Epidermal melanocyte (primary cell): ENCODE results near the gene RAB8B.

Experiments
- DNase-seq: peaks from one replicate; pipeline ENCODE4 v3.0.0; 2011; ENCODE audit warnings: low spot score; ENCODE audit not compliant: insufficient read length

The RAB8B gene

DNA sequence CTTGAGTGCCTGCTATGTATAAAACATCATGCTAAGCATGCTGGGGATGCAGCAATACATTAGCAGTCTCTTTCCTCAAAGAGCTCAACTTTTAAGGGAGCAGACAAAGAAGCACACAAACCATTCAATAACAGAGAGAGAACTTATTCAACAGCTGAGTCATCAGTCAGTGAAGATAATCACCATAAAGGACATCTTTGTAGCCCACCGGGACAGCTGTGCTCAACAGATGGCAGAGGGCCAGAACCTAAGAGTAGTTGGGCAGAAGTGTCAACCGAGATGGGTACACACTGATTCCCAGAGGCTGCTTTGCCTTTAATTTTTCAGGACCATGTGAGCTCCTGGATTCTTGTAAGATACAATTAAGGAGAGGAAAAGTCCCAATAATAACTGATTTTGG, 4.2 kb upstream of the RAB8B start:
- DNase-seq = no peak

DNA sequence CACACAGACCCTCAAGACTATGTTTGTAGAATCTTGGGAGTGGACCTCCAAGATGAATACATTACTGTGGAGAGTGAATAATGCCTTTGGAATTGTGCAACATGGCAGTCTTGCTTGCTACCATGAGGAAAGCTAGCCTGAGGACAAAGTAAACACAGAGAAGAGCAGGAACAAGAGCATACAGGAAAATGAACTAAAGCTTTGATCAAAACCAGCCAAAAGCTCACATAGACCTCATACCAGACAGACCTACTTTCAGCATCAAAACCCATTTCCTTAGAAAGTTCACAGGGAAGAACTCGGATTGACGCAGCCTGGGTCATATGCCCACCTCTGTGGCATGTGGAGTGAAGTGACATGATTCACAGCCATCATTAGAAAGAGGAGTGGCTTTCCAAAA, 3.3 kb upstream of the RAB8B start:
- no peak for DNase-seq

DNA sequence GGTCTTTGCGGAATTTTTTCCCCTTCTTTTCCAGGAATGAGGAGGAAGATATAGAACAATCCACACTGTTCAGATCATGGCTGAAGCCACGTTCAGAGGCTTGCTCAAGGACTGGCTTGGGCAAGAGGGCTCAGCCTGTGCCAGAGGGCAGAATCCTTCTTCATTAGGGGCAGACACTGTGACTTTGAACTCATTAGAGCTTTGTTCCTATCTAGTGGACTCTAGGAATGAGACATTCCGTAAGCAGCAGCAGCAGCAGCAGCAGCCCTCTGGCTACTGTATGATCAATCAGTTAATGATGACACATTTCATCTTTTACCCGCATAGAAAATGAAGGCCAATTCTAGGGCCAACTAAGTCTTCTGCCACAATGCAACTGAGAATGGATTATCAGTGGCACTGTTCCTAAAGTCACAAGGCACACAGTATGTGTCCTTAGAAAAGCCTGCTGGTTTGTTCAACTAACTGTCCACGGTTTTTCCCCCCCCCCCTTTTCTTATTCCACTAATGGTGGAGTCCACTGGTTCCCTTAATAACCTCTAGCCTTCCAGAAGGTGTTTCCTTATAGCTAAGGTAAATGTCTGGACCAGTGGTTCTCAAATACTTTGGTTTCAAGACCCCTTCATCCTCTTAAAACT, 1.7 kb upstream of the RAB8B start:
- no peak for DNase-seq

DNA sequence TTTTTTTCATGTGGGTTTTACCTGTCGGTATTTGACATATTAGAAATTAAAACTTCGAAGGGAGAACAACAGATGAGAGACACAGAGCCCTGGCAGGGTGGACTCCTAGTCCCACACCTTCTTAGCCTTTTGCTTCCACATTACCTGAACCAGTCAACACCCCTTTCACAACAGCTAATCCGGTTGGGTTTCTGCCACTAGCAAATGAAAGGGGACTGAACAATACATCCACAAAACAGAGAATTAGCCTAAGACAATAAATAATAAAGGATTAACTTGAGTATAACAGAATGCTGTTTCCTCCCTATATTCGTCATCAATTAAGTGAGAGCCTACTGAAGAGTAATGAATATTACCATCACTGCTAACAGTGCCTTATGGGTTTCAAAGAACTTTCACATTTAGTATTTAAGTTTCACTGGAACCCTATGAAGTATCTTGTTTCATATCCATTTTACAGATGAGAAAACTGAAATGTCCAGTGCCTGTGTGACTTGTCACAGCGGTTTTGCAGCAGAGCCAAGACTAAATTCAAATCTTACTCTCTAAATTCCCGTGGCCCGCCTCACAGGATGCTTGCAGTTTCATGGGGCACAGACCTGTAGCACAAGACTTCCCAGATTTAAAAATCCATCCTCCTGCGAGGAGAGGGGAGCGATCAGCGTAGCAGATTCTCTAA, 1.0 kb upstream of the RAB8B start:
- DNase-seq = no peak

DNA sequence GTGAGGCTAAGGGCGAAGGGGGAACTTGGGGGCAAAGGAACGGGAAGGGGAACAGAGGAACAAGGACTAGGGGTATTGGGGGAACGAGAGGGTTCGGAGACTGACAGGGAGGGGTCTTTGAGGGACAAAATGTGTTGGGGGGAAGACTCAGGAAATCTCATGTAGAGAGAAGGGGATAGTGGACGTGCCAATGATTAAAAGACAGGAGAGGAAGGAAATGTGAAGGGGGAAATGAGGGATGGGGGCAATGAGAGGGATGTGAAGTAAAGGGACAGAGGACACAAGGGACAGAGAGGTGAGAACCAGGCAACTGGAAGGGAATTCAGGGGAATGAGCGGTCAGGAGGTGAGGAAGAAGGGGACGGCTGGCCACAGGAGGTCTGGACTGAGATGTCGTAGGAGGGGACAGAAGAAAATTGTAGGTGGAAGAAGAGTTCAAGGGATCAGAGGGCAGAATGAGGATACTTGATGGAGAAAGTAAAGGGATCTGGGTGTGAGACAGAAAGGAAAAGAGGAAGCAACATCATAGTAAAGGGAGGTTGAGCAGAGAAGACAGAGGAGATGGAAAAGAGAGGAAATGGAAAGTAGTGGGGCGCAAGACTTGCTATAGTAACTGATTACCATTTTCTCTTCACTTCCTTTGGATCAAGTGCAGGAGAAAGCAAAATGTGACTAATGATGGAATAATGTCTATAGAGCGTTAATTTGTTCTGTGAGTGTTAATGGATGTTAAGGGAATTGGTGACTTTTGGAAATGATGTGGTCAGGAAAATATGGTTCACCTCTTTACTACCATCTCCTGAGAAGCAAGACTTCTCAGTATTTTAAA, 749 bp downstream of the RAB8B start:
- DNase-seq = no peak

DNA sequence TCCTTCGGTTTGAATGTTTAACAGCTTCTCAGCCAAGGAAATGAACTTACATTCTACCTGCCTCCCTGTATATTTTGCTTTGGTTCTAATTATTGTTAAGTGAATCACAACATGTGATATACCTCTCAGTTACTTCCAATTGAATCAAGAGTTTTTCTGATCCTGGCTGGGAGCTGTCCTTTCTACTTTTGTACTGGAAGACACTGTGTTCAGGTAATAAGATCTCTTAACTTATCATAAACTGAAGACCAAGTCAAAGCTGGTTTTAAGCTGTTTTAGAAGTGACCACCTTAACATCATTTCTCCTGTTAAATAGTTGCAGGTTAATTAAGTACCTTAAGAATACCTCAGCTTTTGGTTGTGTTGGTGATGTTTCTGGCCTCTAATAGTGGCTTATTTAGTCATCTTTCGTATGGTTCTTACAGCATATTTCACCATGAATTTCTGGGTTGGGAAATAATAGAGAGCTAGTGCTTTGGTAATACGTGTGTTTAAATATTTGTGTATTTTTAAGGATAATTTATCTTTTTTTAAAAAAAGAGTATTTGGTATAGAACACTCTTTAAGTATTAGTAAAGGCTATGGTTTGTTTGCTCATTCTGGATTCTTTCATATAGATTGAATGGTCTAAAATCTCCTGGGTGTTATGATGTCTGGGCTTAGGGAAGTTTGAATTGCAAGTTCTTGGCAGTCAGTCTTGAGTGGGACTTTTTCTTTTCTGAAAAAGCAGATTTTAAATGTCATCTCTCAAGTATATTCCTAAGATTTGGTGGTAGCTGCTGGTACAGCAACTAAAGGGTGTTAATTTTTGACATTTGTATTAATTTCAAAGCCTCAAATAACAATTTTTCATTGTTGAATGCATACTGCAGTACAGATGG, 1.6 kb downstream of the RAB8B start:
- no peak for DNase-seq

DNA sequence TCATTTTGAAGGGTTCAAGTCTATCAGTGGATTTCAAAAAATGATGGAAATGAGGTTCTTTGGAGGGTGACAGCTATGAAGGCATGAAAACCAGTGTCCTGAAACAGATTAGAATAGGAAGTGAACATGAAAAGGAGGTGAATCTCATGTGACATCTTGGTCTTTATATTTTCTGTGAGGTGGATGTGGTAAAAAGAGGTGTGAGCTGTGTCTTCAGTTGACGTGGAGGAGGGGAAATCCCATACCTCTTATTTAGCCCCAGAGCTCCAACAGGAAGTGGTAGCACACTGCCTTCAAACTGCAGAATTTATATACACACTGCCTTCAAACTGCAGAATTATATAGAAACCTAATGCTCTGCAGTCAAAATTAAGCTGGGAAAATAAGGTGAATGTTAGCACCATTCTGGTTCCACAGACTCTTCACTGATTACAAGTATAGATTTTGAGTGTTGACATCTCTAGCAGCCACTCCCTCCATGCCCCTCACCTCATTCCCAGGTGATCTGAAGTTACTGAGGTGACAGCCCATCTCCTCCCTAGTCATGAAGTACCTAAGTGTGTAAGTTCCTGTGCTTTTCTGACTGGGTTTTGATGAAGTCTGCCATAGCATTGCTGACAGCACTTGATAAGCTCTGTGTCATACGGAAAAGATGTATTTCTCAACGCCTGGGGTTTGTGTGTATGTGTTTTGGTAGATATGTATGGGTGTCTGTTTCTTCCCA, 2.7 kb downstream of the RAB8B start:
- DNase-seq = no peak

DNA sequence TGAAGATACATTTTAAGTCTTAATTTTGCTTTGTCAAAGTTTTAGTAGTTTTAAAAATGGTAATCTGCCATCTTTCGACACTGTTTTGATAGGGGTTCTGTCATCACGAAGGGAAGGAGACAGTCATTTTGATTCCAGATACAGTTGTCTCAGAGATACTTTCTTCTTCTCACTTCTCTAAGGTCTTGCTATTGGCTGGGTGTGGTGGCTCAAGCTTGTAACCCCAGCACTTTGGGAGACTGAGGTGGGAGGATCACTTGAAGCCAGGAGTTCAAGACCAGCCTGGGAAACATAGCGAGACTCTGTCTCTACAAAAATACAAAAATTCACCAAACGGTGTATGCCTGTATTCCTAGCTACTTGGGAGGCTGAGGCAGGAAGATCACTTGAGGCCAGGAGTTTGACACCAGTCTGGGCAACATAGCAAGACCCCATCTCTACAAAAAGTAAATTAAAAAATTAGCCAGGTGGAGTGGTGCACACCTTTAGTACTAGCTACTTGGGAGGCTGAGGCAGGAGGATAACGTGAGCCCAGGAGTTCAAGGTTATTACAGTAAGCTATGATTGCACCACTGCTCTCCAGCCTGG, 3.3 kb downstream of the RAB8B start:
- no peak for DNase-seq

DNA sequence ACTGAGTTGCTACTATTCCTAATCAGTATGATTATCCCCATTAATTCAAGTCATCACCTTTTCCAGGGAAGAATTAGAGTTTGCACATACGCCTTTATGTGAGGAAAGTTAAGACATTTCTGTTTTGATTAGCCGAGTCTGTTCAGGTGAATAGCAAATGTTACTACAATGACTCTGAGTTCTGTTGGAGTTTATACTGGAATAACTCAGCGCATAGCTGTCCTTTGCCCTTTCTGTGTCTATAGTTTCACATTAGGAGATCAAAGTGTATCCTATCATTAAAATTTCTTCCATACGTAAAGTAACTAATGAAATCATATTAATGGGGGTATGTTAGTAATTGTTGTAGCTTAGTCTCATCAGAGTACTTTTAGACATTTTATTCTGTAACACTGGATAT, 4.9 kb downstream of the RAB8B start:
- no peak for DNase-seq

DNA sequence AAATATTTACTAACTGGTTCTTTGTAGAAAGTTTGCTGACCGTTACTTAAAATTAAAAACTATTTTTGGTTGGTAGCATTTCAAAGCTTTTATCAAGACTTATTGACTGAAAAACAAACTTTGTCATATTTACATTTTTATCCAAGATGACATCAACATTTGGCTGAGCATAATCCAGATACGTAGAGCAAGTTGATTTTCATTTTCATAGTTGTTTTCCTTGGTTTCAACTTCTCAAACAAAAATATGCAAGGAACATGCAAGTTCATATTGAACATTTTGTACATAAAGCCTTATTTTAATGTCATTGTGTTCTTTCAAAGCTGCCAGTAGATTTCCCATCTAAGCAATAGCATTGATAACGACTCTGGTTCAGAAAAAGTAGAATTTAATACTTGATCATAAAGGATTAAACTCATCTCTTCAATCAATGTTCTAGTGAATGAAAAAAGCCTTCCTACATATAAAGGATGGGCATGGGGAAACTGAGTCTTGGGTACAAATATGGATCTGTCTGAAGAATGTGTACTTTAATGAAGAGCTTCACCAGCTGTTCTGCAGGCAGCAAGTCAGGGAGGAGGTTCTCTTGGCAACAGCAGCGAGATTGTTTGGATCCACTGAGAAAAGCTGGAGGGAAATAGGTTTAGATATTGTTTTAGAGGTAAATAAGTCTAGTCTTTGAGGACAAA, 5.6 kb downstream of the RAB8B start:
- no peak for DNase-seq

DNA sequence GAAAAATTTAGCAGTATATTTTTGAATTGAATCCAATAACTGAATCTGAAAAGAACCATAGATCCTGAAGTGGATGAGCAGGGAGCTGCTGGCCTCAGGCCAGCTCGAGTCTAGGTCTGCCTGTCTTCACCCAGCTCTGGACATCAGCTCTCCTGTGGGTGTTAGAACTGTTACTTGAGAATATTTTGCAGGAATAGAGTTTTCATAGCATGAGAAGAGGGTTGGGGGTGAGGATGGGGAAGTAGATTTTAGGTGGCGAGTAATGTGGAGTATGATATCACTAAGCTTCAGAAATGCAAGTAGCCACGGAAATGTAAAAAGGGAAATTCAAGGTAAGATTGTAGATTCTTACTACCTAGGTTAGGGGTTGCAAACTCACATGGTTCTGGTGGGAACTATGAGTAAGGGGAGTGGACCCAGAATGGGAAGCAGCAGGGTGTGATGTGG, 6.2 kb downstream of the RAB8B start:
- no peak for DNase-seq

DNA sequence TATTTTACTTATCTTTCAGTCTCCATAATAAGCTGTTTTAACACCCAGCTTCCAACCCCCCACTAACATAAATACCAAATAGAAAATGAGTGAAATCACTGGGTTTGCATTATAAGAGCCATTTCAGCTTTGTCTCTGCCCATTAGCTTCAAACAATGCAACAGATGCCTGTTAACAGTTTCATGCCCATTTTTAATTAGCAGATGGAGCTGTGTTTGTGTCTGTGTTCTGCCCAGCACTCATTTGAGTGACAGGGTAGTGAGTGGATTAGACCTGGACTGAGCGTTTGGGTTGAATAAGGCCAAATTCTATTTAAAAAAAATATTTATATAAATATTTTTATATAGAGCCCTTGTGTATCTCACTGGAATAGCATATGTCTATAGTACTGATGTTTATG, 7.4 kb downstream of the RAB8B start:
- DNase-seq = no peak

DNA sequence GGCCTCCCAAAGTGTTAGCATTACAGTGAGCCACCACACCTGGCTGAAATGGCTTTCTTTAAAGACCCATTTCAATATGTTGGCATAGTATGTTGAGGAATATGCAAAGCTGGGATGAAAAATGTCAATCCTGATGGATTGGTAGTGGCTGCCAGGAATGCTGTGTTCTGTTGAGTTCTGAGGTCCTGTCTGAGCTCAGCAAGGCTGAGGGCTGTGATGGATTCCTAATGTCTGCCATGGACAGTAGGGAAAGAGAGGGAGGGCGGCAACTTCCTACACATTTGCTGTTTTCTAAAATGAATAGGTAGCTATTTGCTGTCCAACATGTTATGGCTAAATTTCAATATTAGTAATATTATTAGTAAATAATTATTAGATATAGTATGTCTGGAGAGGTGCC, 8.2 kb downstream of the RAB8B start:
- no peak for DNase-seq

DNA sequence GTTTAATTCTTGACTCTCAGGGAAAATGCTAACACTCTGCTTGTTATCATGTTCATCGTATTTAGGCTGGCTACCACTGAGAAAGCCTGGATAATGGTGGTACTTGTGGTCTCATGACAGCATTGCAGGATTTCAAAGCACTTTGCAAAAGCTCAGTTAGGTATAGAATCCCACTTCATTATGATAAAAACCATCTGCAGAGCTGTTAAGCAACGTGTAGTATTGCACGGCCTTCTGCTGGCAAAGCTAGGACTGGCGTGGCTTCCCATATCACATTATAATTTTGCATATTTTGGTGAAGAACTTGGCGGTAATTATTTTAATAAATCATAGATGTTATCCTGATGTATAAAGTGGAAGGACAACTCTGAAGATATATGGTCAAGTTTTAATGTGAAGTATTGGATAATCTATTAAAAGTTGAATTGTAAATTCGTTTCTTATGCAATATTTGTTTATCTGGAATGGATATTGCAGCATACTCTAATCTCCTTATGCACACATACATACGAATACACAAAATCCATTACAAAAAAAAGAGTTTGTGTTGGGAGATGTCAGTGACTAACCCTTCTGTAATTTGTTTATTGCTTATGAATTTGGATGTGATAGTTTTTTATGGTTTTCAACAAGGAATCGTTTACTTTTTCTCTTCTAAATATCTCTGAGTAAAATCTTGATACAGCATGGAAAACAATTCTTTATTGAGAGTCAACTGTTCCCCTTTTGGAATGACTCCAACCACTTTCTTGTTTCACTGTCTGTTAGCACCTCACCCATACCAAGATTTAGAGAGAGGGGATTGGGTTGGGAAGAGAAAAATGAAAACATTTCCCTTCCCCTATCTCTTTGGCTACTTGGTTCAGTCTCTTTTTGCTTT, 9.2 kb downstream of the RAB8B start:
- DNase-seq = no peak

DNA sequence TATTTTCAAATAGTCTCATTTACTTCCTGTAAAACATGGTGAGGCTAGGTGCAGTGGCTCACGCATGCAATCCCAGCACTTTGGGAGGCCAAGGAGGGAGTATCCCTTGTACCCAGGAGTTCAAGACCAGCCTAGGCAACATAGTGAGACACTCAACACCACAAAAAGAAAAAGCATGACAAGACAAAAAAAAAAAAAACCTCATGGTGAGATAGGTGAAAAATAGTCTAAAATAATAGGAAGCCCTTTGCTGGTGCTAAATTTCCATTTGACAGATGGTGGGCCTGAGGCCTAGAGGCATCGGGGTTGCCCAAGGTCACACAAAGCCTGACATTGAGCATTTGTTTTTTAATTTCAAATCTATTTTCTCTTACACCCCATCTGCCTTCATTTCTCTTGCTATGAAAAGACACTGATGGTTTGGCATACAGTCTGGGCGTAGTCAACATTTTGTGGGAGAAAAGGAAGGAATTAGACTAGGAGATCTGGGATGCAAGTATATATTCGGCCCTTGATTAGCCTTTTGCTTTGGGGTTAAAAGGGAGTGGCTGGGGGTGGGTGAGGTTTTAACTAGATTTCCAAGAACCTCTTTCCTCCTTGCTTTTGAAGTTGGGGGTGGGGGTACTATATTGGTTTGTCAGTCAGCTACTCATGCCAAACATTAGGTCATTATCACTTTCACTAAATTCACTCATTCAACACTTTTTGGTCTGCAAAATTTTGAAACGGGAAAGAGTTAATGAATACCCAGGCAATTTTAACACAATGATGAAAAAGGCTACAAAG, 11.3 kb downstream of the RAB8B start:
- DNase-seq = no peak

DNA sequence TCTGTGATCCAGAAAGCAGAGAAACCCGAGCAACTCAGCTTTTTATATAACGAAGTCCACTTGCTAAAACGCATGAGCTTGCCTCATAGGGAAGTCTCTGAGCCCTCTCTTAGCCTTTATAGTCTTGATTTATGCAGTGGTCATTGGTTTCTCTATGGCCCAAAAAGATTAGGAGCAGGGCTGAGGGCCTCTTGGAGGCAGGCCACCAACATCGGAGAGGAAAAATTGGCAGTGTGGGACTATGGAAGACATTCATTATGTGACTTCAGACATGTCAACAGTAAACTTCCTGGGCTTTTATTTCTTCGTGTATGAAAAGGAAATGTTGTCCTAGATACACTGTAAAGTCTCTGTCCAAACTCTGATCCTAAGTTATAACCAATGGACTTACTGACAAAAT, 13.5 kb downstream of the RAB8B start:
- no peak for DNase-seq

DNA sequence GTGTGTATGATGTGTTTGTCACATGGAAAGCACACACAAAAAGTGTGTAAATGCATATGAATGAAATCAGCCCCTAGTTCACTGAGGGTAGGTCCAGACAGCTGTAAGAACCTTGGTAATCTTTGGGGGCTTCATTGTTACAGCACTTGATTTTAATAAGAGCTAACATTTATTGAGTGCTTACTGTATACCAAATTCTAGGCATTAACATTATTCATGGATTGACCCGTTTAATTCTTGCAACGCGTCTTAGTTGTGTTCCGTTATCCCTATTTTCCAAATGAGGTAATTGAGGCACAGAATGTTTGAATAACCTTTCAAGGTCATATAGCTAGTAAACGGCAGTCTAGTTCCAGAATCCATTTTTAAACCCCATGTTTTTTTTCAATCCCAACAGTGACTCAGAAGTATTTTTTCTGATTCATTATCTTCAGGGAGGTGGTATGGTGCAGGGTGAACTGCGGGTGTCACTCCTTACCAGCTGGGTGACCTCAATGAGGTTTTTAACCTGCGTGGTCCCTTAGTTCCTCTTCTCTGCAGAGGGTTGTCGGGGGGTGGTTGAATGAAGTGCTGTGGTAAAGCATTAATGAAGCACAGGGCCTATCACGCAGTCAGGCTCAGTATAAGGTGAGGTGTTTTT, 14.2 kb downstream of the RAB8B start:
- no peak for DNase-seq

DNA sequence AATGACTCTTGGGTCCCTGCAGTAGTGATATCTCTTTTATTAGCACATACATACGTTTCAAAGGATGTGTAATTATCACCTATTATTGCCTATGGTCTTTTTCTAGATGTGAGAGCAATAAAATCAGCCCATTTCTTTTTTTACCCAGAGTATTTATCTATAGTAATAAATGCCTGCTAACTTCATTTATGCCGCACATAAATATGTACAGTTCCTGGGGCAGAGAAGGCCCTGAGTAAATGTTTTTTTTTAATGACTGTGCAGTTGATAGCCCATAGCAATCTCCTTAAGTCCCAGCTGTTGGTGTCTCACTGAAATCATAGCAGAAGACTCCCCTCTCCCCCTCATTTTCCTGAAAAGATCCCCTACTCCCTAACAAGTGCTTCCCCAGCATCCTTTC, 16.7 kb downstream of the RAB8B start:
- DNase-seq = no peak
